HG03064 (cell line): Measurements from ENCODE around the gene THOP1.

Experiments used
- ATAC-seq: cut with Tn5 transposase; IDR thresholded peaks from one replicate; pipeline ENCODE4 v1.9.1; 2021; ENCODE audit warnings: low read depth; ENCODE audit not compliant: unreplicated experiment

THOP1 gene

DNA sequence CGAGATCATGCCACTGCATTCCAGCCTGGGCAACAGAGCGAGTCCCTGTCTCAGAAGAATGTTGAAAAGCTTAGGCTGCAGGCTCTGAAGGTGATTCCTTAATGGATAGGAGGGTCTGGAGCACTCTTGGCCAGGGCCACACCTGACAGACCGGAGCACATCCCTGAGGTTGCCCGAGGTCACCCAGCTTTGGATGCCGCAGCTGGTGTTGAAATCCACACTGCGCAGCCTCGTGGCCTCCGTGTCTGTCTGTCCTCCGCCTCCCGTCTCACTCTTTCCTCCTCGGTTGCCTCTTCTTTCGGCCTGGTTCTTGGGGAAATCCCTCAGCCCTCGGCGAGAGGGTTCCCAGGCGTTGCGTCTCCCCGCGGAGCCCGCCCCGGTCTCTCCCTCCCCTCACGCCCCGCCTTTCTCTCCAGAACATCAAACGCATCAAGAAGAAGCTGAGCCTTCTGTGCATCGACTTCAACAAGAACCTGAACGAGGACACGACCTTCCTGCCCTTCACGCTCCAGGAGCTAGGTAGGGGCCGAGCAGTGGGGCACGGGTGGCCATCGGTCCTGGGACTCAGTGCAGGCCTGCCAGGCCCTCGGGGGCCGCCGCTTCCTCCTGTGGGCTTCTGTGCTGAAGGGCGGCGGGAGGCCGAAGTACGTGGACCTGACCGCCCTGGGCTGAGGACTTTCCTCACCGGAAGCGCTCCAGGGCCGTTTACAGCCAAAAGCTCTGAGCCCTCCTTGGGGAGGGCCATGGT is 14.1 kb downstream of the THOP1 start:
- no peak for ATAC-seq

GRCh38 chr19:2800506-2800905 is 15.2 kb downstream of the THOP1 start:
- ATAC-seq: no peak

- no peak for ATAC-seq
Observed at GRCh38 chr19:2802826-2803225, 17.5 kb downstream of the THOP1 start.

GRCh38 chr19:2803486-2804155 is 18.3 kb downstream of the THOP1 start:
- ATAC-seq: no peak

DNA sequence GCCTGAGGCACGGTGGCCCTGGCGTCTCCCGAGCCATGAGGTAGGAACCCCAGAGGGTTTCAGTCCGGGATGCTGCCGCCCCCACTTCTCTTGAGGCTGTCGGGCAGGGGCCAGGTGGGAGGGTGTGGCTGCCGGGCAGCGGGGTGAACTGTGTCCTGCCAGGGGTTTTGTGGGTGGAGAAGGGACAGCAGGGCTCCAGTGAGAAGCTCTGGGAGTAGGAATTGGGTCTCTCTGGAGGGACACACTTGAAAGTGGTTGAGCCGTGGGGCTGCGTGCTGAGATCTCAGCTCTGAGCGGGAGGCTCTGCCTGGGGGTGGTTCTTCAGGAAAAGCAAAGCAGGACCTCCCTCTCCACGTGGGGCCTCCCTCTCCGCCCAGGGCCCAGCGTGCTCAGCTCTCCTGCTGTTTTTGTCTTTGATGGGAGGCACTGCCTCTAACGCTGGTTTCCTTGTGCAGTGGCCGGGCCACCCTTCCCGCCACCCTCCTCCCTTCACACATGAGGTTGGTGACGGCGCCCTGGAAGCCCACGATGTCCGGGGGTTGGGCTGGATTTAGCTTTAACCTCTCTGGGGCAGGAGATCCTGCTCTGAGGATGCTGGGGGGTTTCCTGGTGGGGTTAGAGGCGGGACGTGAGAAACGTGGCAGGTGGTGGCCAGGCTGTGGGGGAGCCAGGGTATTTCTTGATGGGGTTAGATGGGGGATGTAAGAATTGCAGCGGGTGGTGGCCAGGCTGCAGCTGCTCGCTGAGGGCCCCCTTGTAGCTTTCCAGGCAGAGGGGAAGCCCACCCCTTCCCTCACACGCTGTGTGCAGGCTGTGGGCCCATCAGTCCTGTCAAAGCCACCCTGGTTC is 19.1 kb downstream of the THOP1 start:
- ATAC-seq: no peak

DNA sequence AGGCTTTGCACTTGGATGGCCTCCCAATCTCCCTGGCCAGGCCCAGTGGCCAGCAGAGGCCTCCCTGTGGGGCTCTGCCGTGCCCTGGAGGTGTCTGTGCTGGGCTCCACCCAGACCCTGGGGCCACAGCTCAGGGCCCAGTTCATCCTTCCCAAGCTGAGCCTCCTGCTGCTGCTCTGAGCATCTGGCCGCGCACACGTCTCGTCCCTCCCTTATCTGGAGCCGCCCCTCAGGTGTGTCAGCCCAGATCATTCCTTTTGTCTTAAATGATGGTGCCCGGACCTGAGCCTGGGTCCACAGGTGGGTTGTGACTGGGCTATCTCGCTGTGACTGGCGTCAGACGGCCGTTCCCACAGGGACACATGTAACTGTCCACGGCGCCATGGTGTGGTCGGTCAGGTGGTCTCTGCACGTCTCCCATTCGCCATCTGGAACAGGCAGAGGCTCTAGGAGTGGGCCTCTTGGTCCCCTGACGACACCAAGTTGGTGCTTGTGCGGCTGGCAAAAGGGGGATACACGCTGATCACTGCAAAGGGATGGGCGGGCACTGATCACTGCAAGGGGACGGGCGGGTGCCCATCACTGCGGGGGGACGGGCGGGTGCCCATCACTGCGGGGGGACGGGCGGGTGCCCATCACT is 20.1 kb downstream of the THOP1 start:
- ATAC-seq: no peak

DNA sequence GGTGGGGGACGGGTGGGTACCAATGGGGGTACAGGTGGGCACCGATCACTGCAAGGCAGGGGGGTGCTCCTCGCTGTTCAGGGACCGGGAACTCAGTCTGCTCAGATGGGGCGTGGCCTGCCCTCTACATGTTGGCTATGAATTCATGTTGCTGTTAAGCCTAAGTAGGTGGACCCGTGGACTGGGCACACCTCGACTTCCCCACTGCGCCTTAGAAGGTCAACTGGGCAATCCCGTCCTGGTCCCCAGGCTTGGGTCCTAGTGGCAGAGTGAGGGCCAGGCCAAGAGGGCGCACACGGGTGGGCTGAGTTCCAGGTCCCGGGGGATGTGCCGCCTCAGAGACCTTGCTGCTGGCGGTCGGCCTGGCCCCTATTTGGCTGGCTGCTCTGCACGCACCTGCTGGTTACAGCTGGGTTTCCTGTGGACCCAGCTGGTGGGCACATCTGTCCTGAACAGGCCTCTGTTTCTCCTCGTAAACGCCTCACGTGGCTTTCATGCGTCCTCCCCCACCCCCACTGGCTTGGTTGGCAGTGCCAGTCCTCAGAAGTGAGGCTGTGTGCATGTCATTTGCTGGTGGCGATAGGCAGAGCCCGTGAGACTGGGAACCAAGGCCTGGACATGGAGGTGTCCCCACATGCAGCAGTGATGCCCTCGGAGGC is 20.8 kb downstream of the THOP1 start:
- no peak for ATAC-seq

GRCh38 chr19:2806736-2807378 is 21.6 kb downstream of the THOP1 start:
- ATAC-seq: no peak

DNA sequence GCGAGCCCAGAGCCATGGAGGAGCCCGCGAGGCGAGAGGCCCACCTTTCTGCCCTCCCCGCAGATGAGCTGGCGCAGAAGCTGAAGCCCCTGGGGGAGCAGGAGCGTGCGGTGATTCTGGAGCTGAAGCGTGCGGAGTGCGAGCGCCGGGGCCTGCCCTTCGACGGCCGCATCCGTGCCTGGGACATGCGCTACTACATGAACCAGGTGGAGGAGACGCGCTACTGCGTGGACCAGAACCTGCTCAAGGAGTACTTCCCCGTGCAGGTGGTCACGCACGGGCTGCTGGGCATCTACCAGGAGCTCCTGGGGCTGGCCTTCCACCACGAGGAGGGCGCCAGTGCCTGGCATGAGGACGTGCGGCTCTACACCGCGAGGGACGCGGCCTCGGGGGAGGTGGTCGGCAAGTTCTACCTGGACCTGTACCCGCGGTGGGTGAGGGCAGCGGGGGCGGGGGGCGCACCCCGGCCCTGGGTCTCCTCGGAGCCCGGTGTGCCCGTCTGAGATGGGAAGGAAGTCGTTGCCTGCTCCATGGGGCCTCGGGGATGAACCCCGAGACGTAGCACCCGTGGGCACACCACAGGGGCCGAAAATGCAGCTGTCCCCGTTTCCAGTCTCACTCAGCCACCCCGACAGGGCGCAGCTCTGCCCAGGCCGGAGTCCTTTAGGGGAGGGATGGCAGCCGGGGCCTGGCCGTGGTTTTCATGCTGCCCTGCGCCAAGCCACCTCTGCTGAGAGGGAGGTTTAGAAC is 22.3 kb downstream of the THOP1 start:
- no peak for ATAC-seq

DNA sequence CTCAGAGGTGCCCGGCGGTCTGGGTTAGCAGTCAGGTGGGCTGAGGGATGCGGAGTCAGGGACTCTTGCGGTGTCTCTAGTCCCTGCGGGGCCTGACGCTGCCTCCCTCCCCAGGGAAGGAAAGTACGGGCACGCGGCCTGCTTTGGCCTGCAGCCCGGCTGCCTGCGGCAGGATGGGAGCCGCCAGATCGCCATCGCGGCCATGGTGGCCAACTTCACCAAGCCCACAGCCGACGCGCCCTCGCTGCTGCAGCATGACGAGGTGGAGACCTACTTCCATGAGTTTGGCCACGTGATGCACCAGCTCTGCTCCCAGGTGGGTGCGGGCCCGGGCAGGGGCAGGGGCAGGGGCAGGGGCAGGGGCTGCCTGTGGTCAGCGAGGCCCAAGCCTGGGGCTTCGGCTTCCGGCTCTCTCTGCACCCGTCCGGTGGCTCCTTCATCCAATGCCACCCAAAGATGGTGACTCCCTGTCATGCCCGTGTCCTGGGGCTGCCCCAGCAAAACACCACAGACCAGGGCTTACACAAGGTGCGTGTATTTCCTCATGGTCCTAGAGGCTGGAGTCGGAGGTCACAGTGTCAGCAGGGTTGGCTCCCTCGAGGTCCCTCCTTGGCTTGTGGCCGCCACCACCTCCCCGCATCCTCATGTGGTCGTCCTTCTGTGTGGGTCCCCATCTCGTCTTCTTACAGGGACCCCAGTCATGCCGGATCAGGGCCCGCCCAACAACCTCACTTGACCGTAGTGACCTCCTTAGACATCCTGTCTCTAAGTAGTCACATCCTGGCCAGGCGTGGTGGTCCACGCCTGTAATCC is 23.0 kb downstream of the THOP1 start:
- no peak for ATAC-seq

DNA sequence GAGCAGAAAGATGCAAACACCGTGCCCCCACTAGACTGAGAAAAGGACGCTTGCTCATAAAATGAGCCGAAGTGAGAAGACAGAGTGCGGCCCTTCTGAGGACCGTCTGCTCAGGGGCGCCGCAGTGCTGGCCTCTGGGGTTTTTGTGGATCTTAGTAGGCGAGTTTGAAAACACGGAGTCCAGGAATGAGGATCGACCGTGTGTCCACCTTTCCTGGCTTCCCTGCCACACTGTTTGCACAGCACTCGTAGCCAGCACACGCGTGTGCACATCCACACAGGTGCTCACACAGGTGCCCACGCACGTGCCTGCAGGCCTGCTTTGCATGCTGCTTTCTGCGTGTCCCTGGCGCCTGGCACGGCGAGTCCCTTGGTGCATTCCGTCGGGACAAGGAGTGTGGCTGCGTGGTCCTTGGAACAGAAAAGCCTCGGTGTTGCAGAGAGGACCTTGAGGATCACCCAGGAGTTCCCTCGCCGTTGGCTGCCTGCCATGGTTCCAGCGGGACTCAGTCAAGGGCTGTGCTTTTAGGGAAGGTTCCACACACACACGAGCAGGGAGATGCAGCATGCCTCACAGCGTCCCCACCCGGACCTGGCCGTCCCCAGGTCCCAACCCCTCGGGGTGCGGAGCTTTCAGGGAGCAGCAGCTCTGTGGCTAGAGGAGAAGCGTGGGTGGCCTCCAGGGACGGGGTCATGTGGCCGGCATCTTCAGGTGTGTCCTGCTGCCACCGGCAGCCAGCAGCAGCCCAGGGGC is 24.3 kb downstream of the THOP1 start:
- no peak for ATAC-seq

DNA sequence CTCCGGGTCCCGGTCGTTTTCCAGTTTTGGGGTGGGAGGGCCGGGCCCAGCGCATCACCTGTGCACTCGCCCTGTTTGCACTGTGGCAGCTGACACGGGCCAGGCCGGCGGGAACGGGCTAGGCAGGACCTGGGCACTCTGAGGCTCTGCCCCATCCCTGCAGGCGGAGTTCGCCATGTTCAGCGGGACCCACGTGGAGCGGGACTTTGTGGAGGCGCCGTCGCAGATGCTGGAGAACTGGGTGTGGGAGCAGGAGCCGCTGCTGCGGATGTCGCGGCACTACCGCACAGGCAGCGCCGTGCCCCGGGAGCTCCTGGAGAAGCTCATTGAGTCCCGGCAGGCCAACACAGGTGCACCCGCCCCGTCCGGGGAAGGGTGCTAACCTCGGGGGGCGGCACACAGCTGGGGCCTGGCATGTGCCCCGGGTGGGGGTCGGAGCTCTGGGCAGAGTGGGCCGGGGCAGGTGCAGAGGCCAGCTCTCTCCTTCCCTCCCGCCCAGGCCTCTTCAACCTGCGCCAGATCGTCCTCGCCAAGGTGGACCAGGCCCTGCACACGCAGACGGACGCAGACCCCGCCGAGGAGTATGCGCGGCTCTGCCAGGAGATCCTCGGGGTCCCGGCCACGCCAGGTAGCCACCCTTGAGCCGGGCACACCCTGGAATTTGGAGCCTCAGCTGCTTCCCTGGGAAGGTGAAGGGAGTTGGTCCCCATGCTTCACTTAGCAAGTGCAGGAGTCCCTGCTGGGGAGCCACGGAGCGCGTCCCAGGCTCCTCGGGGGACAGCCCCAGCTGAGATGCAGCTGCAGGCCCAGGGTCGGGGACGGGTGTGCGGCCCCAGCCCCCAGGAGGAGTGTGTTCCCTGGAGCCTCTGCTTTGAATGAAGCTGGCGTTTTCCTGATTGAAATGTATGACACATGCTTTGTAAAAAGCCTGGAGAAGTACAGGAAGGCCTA is 25.1 kb downstream of the THOP1 start:
- ATAC-seq: no peak

GRCh38 chr19:2811221-2811722 is 26.0 kb downstream of the THOP1 start:
- no peak for ATAC-seq

GRCh38 chr19:2811735-2812413 is 26.6 kb downstream of the THOP1 start:
- no peak for ATAC-seq

DNA sequence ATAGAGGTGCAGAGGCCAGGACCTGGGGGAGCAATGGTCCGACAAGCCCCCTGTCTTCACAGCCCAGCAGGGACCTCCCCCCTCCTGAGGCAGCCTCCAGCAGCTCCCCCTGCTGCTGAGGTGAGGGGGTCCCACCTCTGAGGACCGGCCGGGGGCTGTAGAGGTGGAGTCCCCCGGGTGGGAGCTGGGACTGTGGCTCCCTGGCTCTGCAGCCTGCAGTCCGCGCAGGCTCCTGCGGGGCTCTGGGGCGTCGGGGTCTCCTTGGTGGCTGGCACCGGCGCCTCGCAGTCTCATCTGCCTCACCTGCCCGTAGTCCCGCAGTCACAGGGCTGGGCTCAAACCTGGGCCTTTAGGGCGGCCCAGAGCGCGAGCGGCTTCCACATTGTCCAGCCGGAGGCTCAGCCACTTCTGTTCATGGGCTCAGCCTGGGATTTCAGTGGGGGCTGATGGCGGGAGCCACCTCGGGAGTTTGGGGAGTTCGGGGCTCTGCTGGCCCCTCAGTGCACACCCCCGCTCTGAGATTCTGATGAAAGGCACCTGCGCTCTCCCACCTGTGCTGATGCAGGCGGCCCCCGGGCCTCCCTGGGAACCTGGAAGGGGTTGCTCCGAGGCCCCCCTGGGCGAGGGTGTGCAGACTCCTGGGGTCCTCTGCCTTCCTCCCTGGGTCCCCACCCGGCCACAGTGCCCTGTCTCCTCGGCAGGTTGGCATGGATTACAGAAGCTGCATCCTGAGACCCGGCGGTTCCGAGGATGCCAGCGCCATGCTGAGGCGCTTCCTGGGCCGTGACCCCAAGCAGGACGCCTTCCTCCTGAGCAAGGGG is 27.3 kb downstream of the THOP1 start:
- ATAC-seq: no peak
